Muscle of arm (tissue), 12 donors: ENCODE measurements around the gene FASTKD2. TPM values are rescaled to one million over a fixed set of nuclear protein-coding genes. Genes with fewer than 3 reads are reported as not detected.

Source experiments
- DNase-seq: peaks from one replicate; pipeline ENCODE4 v3.0.0-alpha.2; 2013
- polyA plus RNA-seq, 12 donors: library from polyadenylated mRNA; unstranded; fragments of 120-200 nt; gene quantifications; one replicate each; pipeline ENCODE4 v1.2.1, GENCODE V29; 2013; ENCODE audit not compliant: insufficient read length in 12 of 12

The FASTKD2 gene
- polyA plus RNA-seq, 12 donors: 21.0 to 30.4 (median 26.0) TPM; not detected in 1

DNA sequence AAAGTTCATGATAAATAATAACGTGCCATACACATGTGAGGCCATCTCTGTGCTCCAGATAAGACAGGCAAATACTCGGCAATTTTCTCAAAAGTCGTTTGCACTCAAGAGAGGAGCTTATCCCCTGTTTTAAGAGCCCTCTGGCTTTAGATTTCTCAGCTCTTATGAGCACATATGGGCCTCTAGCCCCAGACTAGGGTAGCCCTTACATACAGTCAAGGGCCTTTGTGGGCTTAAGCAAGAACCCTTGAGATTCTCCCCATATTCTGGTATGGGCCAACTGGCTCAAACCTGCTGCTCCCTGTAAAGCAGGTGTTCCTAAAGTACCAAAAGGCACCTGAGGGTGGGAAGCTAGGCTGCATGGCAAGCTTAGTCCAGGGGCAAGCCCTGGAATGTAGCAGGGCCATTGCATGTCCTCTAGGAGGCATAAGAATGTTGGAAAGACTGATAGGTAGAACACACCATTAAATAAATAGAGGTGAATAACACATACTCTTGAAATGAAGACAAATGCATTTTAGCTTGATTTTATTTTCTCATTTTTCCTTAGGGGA is 66.1 kb downstream of the FASTKD2 start:
- no peak for DNase-seq

DNA sequence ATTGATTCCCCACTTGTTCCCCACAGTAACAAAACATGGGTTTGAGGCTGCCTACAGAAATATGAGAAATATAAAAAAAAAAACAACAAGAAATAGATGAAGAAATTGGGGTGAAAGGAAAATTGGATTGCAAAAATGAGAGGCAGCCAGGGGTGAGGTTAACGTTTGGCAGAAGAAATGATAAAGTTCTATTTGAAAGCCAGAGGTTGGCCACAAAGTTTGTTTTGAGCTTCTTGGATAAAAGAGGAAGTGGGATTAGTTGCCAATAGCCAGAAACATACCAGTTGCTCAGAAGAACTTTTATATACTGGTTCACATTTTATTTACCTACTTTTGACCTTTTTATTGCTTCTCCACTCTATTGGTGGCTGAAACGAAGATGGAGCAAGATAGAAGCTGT is 67.5 kb downstream of the FASTKD2 start:
- peak; percentile 67 for DNase-seq

DNA sequence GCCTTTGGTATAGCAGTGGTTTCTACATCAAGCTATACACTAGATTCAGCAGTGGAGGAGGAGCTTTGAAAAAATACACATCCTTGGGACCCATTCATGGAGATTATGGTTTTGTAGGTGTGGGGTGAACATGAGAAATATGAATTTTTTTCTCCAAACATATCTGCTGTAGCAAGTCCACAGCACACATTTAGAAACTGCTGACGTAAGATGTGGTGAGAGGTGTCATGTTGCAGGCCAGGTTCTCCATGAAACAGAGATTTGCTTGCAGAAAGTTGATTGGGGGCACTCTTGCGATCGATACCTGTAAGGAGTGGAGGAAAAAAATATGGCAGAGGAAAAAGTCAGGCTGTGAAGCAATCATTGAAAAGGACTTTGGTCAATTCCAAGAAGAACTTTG is 67.9 kb downstream of the FASTKD2 start:
- DNase-seq: no peak

DNA sequence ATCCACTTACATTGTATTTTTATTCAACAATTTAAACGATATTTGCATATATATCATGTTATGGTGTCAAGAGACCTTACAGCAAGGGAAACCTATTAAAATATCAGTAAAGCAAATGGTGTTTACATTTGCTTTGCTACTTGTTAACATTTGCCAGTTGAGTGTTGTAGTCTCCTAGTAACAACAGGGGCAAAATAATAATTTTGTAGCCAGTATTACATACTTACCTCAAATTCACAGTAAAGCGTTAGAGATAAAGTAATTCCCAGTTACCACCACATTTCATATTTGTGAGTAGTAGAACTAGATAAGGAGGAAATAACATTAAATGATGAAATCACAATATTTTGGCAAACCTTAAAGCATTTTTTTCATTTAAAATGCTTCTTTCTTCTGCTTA is 71.3 kb downstream of the FASTKD2 start:
- no peak for DNase-seq

DNA sequence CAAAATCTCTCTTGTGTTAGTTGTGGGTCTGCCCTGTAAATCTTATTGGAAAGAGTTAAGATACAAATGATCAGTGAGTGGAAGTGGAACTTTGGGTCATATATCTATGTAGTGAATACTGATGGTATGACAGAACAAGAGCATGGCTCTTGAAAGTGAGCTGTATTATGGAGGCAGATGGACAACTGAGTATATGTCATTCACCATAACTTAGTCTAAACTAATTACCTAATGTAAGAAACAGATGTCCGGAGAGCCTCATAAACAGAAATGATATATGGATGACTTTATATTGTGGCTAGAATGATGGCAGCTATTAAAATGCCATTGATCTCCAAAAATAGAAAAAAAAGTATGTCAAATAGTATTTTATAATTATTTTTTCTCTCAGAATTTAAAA is 72.4 kb downstream of the FASTKD2 start:
- DNase-seq: no peak

DNA sequence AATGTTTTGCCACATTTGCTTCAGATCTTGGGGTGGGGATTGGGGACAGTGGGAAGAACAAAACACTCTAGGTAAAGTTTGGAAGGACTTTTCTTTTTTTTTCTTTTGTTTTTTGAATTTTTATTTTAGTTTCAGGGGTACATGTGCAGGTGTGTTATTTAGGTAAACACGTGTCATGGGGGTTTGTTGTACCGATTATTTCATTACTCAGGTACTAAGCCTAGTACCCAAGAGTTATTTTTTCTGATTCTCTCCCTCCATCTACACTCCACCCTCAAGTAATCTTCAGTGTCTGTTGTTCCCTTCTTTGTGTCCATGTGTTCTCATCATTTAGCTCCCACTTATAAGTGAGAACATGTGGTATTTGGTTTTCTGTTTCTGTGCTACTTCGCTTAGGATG is 73.3 kb downstream of the FASTKD2 start:
- no peak for DNase-seq

DNA sequence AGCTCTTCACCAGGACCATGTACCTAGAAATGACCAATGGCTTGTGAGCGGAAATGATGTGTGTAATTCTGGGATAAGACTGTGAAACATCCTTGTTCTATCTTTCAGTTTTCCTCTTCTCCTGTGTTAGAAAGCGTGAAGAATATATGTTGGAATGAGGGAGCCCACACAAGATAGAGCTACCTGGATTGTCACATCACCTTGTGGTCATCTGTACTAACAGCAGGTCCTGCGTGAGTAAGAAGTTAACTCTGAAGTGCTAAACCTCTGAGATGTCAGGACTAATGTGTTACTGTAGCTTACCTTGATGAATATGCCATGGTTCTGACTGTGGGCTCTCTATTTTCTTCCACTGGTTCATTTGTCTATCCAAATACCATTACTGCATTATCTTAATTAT is 75.6 kb downstream of the FASTKD2 start:
- DNase-seq: no peak

Other genes starting within 250 kb of the FASTKD2 start
- not detected for gene FAM237A, start 123.1 kb upstream of the FASTKD2 start, polyA plus RNA-seq
- not detected for gene DYTN, start 47.2 kb upstream of the FASTKD2 start, polyA plus RNA-seq
- gene MDH1B, start 278 bp upstream of the FASTKD2 start, polyA plus RNA-seq: under 1 TPM in 10 of 12 donors, not detected in 2; 0.21 to 0.97 (median 0.41) TPM
- under 1 TPM in 8 of 12 donors, not detected in 4; 0.18 to 0.67 (median 0.33) TPM for gene CPO, start 173.9 kb downstream of the FASTKD2 start, polyA plus RNA-seq